GM19099 (cell line): Measurements from ENCODE around the gene KCNK1.

Experiments
- POLR2A ChIP-seq: IDR thresholded peaks from 3 replicates; pipeline ENCODE4 v1.6.1; 2011; ENCODE audit warnings: low read depth; ENCODE audit not compliant: insufficient read length; ENCODE audit errors: extremely low read depth

Gene KCNK1

DNA sequence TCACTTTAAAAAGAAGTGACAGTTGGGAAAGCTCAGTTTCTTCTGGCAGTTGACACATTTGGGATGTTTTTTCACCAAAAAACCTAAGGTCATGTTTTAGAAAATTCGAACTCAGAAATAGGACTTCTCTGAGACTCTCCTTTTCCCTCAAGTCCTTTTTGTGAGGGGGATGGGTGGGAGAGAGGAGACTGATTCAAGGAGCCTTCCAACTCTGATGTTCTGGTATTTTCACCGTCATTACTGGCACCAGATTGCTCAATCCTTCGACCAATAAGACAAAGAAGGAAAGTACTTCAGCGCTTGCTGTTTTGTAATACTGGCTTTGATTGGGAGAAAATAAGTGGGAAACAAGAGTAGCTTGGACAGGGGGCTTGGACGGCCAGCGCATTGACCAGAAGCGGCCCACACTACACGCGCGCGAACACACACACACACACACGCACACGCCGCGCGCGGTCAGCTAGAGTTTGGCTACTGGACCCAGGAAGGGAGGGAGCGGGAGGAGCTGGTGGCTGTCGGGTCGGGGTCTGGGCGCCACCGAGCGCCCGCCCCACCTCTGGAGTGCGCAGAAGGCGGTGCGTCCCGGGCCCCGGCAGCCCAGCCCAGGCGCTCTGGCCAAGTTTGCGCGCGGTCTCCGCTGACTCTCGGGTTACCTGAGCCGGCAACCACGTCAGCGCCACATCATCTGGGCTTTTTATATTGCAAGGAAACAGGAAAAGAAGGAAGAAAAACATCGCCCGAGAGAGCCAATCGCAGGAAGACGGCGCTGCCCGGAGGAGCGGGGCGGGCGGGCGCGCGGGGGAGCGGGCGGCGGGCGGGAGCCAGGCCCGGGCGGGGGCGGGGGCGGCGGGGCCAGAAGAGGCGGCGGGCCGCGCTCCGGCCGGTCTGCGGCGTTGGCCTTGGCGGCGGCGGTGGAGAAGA lies at the start of gene KCNK1:
TSS of gene KCNK1 (plus strand) at position 855 of the 921 bp plus-strand sequence. CDS start at position 921, 66 bp downstream.
- TF ChIP-seq POLR2A: no peak

DNA sequence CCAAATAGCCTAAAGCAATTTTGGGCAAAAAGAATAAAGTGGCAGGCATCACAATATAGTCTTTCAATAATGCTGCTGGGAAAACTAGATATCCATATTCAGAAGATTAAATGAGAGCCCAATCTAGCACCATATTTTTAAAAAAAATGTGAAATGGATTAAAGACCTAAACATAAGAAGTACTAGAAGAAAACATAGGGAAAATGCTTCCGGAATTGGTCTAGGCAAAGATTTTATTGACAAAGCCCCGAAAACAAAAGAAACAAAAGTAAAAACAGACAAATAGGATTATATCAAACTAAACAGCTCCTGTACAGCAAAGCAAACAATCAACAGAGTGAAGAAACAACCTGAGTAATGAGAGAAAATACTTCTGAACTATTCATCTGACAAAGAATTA lies 48.6 kb upstream of the KCNK1 start:
- TF ChIP-seq POLR2A: no peak

DNA sequence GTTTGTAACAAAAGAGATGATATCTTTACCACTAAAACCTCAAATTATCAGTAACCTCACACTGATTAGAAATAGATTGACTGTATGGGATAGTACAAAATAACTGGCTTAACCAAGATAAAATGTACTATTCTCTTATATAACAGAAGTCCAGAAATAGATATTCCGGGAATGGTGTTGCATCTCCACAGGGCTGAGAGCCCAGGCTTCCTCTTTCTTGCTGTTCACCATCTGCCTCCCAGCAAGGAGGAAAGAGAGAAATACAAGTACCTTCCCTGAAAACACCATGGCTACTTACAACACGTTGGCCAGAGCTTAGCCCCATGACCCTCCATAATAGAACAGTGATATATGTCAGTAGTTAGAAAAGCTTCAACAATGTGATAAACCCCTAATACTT lies 47.0 kb upstream of the KCNK1 start:
- no peak for TF ChIP-seq POLR2A

DNA sequence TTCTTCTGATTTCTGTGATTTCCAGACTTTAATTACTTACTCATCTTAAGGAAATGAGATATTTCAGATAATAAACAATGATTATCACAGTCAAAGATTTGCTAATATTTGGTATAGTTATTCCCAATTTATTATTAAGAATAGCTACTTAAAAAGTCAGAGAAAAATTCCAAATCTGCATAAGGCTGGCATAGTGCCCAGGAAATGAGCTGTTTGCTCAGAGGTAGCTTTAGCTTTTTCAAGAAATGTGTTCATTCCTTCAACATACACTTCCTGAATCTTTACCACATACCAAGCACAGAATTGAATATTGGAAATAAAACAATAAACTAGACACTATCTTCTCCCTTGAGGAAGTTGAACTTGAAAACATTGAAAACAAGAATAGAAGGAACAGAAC lies 44.3 kb upstream of the KCNK1 start:
- TF ChIP-seq POLR2A: no peak

DNA sequence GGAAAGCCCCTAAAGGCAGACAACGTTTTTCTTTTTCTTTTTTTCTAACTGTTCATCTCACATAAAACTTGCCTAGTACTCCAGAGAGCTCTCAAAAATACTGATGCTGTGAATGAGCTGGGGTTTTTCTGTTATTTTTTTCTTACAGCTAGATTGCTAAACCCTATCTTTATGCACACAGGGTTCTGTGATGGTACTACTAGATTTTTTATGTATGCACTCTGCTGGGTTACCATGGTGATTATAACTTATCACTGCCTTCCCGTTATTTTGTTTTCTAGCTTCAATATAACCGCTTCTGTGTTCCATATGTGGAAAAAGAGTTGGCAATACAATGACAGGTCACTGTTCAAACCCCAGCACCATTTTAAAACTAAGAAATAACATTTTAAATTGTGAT lies 43.7 kb upstream of the KCNK1 start:
- TF ChIP-seq POLR2A: no peak

DNA sequence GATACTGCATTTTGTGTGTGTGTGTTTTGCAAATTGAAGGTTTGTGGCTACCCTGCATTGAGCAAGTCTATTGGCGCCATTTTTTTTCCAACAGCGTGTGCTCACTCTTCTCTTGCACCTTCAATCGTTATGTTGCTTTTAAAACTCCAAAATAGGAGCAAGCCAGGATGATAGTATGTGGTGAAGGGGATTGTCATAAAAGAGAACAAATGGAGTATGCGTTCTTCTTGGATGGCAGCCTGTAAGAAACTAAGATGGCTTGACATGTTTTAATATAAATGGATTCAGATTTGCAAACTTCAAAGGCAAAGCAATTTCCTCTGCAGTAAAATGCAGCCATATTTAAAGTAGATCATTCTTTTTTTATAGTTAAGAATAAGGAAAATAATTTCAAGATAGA lies 43.2 kb upstream of the KCNK1 start:
- TF ChIP-seq POLR2A: no peak

DNA sequence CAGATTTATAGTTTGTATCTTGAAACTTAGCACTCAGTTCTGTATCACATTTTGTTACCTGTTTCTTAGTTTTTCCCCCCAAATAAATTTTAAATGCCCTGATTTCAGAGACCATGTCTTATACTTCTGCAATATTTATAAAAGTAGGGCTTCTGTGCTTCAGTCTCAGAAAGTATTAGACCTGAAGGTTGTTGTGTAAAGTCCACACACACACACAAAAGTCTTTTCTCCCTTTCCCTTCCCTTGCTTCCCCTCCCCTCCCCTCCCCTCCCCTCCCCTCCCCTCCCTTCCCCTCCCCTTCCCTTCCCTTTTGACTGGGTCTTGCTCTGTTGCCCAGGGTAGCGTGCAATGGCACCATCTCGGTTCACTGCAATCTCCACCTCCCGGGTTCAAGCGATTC lies 41.0 kb upstream of the KCNK1 start:
- TF ChIP-seq POLR2A: no peak

DNA sequence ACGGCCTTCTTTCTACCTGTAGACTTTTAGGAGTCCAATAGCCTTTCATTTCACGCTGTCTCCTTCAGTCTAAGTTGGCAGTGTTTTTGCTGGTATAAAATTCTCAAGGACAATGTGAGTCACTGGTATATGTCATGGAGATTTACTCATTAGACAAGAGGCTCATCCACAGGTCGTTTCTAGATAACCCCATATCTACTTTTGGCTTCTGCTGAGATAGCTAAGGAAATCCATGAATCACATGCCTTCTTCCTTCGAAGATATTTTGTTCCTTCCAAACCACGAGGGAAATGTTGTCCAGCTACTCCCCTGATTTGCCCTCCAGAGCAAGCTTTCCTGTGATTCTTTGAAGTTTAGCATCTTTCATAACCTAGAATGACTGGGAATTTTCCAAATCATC lies 38.5 kb upstream of the KCNK1 start:
- no peak for TF ChIP-seq POLR2A

DNA sequence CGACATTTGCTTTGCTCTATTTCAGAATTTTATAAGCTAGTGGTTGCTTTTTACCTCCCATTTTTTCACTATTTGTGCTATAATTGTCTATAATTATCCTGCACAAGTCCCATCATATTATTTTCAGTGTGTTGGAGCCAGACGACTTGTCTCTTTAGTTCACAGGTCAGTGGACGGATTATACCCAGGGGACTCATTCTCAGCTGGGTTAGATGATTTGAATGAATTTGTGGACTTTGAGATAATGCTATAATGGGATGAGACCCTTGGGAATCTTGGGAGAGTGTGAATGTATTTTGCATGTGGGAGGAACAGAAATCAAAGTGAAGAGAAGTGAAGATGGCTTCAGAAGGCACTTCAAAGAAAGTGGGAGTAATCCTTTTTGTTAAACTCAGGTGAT lies 31.5 kb upstream of the KCNK1 start:
- no peak for TF ChIP-seq POLR2A

DNA sequence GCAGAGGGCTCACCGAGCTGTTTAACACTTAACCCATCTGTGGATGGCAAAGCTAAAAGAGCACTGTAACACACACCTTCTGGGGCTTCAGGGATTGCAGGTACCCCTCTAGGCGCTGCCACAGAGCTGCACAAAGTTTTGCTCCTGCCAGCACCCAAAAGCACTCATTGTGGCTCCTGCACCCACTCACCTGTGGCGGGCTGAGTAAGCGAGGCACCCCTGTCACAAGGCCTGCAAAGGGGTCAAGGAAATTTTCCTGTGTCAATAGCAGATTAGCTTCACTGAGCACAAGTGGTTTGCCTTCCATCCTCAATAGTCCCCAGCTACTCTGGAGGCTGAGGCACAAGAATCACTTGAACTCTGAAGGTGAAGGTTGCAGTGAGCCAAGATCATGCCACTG lies 29.5 kb upstream of the KCNK1 start:
- no peak for TF ChIP-seq POLR2A

DNA sequence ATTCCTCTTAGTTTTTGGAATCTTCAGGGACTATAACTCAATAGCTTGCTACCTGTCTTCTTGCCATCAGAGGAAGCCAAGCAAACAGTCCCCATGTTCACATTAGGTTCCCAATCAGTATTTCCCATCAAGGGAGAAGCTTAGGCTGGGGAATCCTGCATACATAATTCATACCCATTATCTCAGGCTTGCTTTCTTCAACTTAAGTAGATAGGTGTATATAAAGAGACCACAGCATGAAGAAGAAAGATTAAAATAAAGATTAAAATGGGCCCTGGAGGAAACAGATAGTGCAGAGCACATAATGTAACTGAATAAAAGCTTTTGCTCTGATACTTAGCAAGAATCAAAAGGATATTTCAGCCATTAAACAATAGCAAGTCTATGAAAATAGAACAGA lies 29.0 kb upstream of the KCNK1 start:
- TF ChIP-seq POLR2A: no peak

DNA sequence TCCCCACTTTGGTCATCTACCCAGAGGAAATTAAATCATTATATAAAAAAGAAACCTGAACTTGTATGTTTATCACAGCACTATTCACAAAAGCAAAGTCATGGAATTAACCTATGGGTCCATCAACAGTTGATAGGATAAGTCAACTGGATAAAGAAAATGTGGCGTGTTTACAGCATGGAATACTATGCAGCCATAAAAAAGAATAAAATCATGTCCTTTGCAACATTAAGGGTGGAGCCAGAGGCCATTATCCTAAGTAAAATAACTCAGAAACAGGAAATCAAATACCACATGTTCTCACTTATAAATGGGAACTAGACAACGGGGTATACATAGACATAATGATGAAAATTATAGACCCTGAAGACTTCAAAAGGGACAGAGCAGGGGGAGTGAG lies 27.6 kb upstream of the KCNK1 start:
- TF ChIP-seq POLR2A: no peak

DNA sequence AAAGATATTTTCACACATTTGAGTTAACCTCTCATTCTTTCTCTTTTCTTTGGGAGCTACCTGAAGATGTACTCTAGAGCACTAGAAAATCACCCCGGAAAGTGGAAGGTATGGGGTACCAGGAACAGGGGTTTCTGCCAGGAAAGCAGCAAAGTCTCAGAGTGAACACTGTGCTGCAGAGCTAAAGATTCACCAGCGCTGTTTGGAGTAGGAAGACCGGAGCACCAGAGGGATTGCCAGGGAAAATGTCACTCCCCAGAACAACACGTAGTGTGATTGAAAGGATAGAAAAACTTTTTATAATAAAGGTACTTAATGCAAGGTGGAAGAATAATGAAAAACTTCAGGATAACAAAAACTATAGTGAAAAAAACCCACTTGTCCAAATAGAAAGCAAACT lies 26.7 kb upstream of the KCNK1 start:
- no peak for TF ChIP-seq POLR2A

DNA sequence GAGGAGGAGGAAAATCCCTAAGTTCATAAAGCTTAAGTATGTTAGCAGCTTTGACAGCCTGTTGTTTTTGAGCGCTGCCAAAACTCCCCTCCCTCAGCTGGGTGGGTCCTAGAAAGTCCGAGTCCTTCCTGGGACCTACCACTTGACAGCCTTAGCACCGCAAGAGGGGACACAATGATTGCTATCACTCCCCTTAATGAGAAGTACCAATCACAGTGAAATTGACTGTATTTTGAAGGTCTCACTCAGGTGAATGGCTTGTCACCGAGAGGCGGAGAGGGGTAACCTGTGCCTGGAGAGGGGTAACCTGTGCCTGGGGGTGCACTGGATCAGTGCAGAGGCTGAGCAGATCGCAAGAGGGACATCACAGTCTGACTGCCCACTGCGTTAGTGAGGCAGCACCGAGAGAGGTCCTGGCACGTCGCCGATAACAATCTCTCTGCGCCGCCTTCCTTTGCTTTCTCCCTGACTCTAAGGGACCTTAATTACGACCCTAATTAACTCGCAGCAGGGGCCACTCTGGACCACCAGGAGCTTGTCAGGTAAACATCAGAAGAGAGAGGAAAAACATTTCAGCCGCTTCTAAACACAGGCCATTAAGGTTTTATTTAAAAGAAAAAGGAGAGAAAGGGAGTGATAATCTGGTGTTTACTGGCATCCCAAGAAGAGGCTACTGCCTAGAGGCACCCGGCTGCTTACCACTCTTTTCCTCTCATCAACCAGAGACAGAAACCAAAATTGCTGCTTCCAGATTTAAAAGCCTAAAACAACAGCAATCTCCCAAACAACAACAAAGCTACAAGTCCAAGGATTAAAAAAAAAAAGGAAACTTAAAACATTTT lies 25.7 kb upstream of the KCNK1 start:
- no peak for TF ChIP-seq POLR2A

DNA sequence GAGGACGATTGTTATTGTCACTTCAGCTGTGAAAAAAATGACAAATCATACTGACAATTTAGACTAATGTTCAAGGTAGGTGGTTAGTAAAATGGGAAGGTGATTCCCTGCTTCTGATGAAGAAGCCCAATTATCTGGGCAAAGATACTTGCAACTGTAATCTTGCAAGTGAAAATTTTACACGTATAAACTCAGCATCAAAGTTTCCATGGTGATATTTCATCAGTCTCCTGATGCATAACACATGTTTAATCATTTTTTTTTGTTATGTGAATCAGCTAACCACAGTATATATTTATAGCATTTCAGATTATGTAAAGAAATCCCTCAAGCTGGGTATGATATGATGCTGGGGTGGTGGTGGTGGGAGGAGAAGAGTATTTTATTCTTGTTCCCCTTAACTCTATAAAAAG lies 16.4 kb upstream of the KCNK1 start:
- TF ChIP-seq POLR2A: no peak
